HepG2 (cell line): Measurements from ENCODE around the gene CD6. TPM values are rescaled to one million over a fixed set of nuclear protein-coding genes. Genes with fewer than 3 reads are reported as not detected.
A peak's percentile ranks its signal among the peaks of the same experiment; 100 is the strongest.

ENCODE experiments used
- ATAC-seq: fragments of 200-7000 bp; cut with Tn5 transposase; 3 replicates; pipeline ENCODE4 v1.9.1; 2020; ENCODE audit warnings: mild to moderate bottlenecking, moderate library complexity
- BruUV-seq: library from RNA; stranded (reverse); fragments of 400-500 nt; replicated peaks from 2 replicates; lab custom pipeline; 2021; lab: Mats Ljungman, UMichigan
- CTCF ChIA-PET: fragments of 300-600 bp; formaldehyde crosslinking; extraction: SDS; loops from one replicate; lab custom pipeline; 2021; ENCODE audit warnings: low total read pairs, inconsistent platforms, low intra/inter-chr PET ratio; lab: Yijun Ruan, JAX
- POLR2A ChIA-PET: fragments of 350-600 bp; sonication (Branson Sonifier 250); formaldehyde crosslinking; loops from one replicate; lab custom pipeline; 2020; ENCODE audit warnings: antibody characterized with exemption, inconsistent platforms; lab: Yijun Ruan, JAX
- DNase-seq: peaks from one replicate; pipeline ENCODE4 v3.0.0-alpha.2; 2015; ENCODE audit warnings: low spot score
- FAIRE-seq: peaks from 3 replicates; lab custom pipeline; 2011; peaks lifted over from hg19 to GRCh38; lab: Jason Lieb, UNC
- H2AFZ ChIP-seq: one replicate; pipeline ENCODE4 v1.6.1; 2011; ENCODE audit warnings: low read length, inconsistent platforms
- H3K27ac ChIP-seq: fragments of 300-600 bp; 3 replicates; pipeline ENCODE4 v1.8.0; 2011; ENCODE audit warnings: mixed run types, mild to moderate bottlenecking, mixed read lengths, low read length, inconsistent platforms; ENCODE audit not compliant: insufficient read depth; ENCODE audit errors: extremely low read length
- H3K27me3 ChIP-seq, 2 experiments: fragments of 200-600 bp in 1 of 2; 2 replicates in 1 of 2; 3 replicates in 1 of 2; pipeline versions ENCODE4 v1.6.0 to v1.8.0; 2011; ENCODE audit warnings: low read length in 2 of 2, mild to moderate bottlenecking in 2 of 2, moderate library complexity in 2 of 2, inconsistent platforms in 1 of 2; ENCODE audit not compliant: insufficient read depth in 2 of 2, control insufficient read depth in 1 of 2
- H3K36me3 ChIP-seq, 2 experiments: fragments of 200-600 bp in 1 of 2; replicated peaks in 1 of 2; 2 replicates in 1 of 2; 3 replicates in 1 of 2; pipeline versions ENCODE4 v1.5.1 to v1.8.0; 2011; ENCODE audit warnings: low read length in 2 of 2, inconsistent platforms in 1 of 2; ENCODE audit not compliant: insufficient read depth in 2 of 2, control insufficient read depth in 1 of 2
- H3K4me1 ChIP-seq: 2 replicates; pipeline ENCODE4 v1.5.1; 2012; ENCODE audit warnings: low read length, inconsistent platforms; ENCODE audit not compliant: insufficient read depth
- H3K4me2 ChIP-seq: 2 replicates; pipeline ENCODE4 v1.6.0; 2011; ENCODE audit warnings: low read depth, low read length, inconsistent platforms
- H3K4me3 ChIP-seq, 3 experiments: fragments of 200-600 bp in 1 of 3; sonication (generic), shearing (Covaris generic) in 1 of 3; replicated peaks in 1 of 3; 2 replicates each; pipeline ENCODE4 v1.5.1; 2011 to 2016; ENCODE audit warnings: low read length in 3 of 3, inconsistent platforms in 2 of 3, low read depth in 2 of 3, mild to moderate bottlenecking in 2 of 3, control low read depth in 1 of 3, mixed read lengths in 1 of 3; ENCODE audit not compliant: insufficient read depth in 1 of 3
- H3K79me2 ChIP-seq: one replicate; pipeline ENCODE4 v1.6.1; 2011; ENCODE audit warnings: low read length, inconsistent platforms; ENCODE audit not compliant: insufficient read depth
- H3K9ac ChIP-seq: 2 replicates; pipeline ENCODE4 v1.6.0; 2011; ENCODE audit warnings: mild to moderate bottlenecking, low read depth, low read length, inconsistent platforms; ENCODE audit not compliant: insufficient read depth
- H3K9me3 ChIP-seq: 2 replicates; pipeline ENCODE4 v1.5.1; 2012; ENCODE audit warnings: mild to moderate bottlenecking, low read length
- H4K20me1 ChIP-seq: 2 replicates; pipeline ENCODE4 v1.6.0; 2011; ENCODE audit warnings: inconsistent platforms, mild to moderate bottlenecking, low read length, moderate library complexity; ENCODE audit not compliant: insufficient read depth
- AGO2 ChIP-seq: fragments of 200-400 bp; formaldehyde crosslinking; optimal IDR thresholded peaks from 2 replicates; pipeline ENCODE3; 2017; ENCODE audit warnings: mild to moderate bottlenecking, low read depth, low read length, moderate library complexity
- MTA1 ChIP-seq: sonication (generic); formaldehyde crosslinking; IDR thresholded peaks from 2 replicates; pipeline ENCODE4 v1.4.0; 2020; ENCODE audit warnings: missing genetic modification reagents, mild to moderate bottlenecking, borderline replicate concordance
- RBFOX2 ChIP-seq: fragments of 200-400 bp; formaldehyde crosslinking; IDR thresholded peaks from 2 replicates; pipeline ENCODE4 v1.6.1; 2017; ENCODE audit warnings: low read depth, mild to moderate bottlenecking, low read length
- RCOR2 ChIP-seq: IDR thresholded peaks from 2 replicates; pipeline ENCODE4 v1.6.1; 2016; ENCODE audit warnings: missing biosample characterization, missing genetic modification reagents
- RFXANK ChIP-seq: IDR thresholded peaks from 2 replicates; pipeline ENCODE4 v1.6.1; 2016
- TCF7L2 ChIP-seq: IDR thresholded peaks from 2 replicates; pipeline ENCODE4 v1.6.1; 2011; ENCODE audit warnings: mild to moderate bottlenecking, low read depth, low read length, moderate library complexity
- U2AF1 ChIP-seq: fragments of 200-400 bp; formaldehyde crosslinking; optimal IDR thresholded peaks from 2 replicates; pipeline ENCODE3; 2017; ENCODE audit warnings: mild to moderate bottlenecking, low read depth, low read length
- ZKSCAN5 ChIP-seq: sonication (generic); formaldehyde crosslinking; IDR thresholded peaks from 2 replicates; pipeline ENCODE4 v1.5.1; 2020; ENCODE audit warnings: mild to moderate bottlenecking, missing genetic modification reagents
- ZNF232 ChIP-seq: sonication (generic); formaldehyde crosslinking; IDR thresholded peaks from 2 replicates; pipeline ENCODE4 v1.4.0; 2020; ENCODE audit warnings: missing genetic modification reagents, borderline replicate concordance
- ZNF510 ChIP-seq: sonication (generic); formaldehyde crosslinking; IDR thresholded peaks from 2 replicates; pipeline ENCODE4 v1.4.0; 2020; ENCODE audit warnings: low read depth, mild to moderate bottlenecking, missing genetic modification reagents
- ZNF550 ChIP-seq: sonication (generic); formaldehyde crosslinking; IDR thresholded peaks from 2 replicates; pipeline ENCODE4 v1.4.0; 2020; ENCODE audit warnings: mild to moderate bottlenecking, missing genetic modification reagents, borderline replicate concordance
- WGBS: methylation state at CpG from one replicate; pipeline ENCODE4 v1.1.6; 2017; ENCODE audit warnings: low lambda C conversion rate; 5-methylcytosine and 5-hydroxymethylcytosine counted together
- in situ Hi-C: cut with HindIII; loops from 2 replicates; pipeline ENCODE4 v1.10.0; 2017; ENCODE audit warnings: low pct_unique_long_range_greater_than_20kb; ENCODE audit not compliant: extremely low pct_ligation_motif_present
- intact Hi-C: fragments of 100-400 bp; cut with micrococcal nuclease; formaldehyde crosslinking; loops from one replicate; pipeline ENCODE4 v1.10.0; 2022; ENCODE audit not compliant: unreplicated experiment
- polyA plus RNA-seq, 8 experiments: library from polyadenylated mRNA; depleted of rRNA in 3 of 8; stranded (reverse) in 7 of 8; unstranded in 1 of 8; fragments of >200 nt; fragmentation: Illumina TruSeq in 4 of 8; extraction: Trizol in 4 of 8; gene quantifications; 2 replicates each; pipeline versions ENCODE4 v1.2.1 to v1.2.3, GENCODE V29; 2011 to 2016; ENCODE audit warnings: low read depth in 4 of 8, missing spikeins in 1 of 8, mixed read lengths in 1 of 8; ENCODE audit not compliant: insufficient read depth in 1 of 8
- total RNA-seq, 5 experiments: library from RNA; depleted of rRNA; stranded (reverse); fragments of >200 nt; fragmentation: Illumina TruSeq; extraction: Trizol; gene quantifications; 2 replicates each; pipeline ENCODE4 v1.2.3, GENCODE V29; 2016; ENCODE audit warnings: low read depth in 1 of 5
- TF ChIP-seq, protein P1 (sequence below): sonication (generic); formaldehyde crosslinking; IDR thresholded peaks from 2 replicates; pipeline ENCODE4 v1.4.0; 2020; ENCODE audit warnings: mild to moderate bottlenecking, missing genetic modification reagents
- TF ChIP-seq, protein P2 (sequence below): IDR thresholded peaks from 2 replicates; pipeline ENCODE4 v1.6.1; 2012; ENCODE audit warnings: low read length, improper control_type of control experiment
- TF ChIP-seq, protein P3 (sequence below): sonication (generic); formaldehyde crosslinking; IDR thresholded peaks from 2 replicates; pipeline ENCODE4 v1.9.0; 2021; ENCODE audit warnings: missing genetic modification reagents, mild to moderate bottlenecking, borderline replicate concordance

CD6 gene
- total and polyA plus RNA-seq, 2 of the 13 experiments (the other 11 are each of a cell fraction or from before 2014, with no cell fraction given) = not detected

DNA sequence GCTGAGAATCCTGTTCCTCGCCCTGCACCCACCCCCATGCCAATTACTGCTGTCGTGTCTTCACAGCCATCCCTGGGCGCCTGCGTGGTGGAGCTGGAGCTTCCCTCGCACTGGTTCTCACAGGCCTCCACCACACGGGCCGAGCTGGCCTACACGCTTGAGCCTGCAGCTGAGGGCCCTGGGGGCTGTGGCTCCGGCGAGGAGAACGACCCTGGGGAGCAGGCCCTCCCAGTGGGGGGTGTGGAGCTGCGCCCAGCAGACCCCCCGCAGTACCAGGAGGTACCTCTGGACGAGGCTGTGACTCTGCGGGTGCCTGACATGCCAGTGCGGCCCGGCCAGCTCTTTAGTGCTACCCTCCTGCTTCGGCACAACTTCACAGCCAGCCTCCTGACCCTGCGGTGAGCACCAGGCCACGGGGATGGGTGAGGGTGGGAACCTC lies 42.9 kb upstream of the CD6 start:
- POLR2A ChIA-PET = no interaction called here
- H3K9ac ChIP-seq = no peak overlapping the region

DNA sequence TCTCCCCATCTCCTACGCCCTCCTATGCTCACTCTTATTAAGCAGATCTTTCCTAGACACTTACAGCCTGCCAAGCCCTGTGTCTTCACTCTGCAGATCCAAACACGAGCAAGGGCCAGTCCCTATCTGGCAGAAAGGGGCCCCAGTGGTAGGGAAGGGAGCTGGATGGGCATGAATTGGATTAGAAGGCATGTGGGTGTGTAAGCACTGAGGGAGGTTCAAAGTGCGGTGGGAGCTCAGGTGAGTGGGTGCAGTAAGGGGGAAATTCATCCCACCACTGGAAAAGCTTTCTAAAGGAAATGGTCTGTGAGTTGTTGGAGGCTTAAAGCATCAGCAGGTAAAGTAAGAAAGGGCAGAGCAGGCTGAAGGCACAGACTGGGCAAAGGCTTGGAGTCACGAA lies 41.7 kb upstream of the CD6 start:
- CTCF ChIA-PET = no interaction called here
- no peaks in the 10 kb centered on the region for H3K79me2 ChIP-seq
- no TSS peak for BruUV-seq
- TF ChIP-seq ZNF510 = no peak
- no peak for TF ChIP-seq ZKSCAN5
- TF ChIP-seq, protein P1, sequence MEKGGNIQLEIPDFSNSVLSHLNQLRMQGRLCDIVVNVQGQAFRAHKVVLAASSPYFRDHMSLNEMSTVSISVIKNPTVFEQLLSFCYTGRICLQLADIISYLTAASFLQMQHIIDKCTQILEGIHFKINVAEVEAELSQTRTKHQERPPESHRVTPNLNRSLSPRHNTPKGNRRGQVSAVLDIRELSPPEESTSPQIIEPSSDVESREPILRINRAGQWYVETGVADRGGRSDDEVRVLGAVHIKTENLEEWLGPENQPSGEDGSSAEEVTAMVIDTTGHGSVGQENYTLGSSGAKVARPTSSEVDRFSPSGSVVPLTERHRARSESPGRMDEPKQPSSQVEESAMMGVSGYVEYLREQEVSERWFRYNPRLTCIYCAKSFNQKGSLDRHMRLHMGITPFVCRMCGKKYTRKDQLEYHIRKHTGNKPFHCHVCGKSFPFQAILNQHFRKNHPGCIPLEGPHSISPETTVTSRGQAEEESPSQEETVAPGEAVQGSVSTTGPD (CRISPR knock-in tag) = no peak
- TF ChIP-seq RCOR2 (CRISPR knock-in tag) = no peak
- TF ChIP-seq ZNF232 = no peak
- TF ChIP-seq TCF7L2 = no peak
- no peak for TF ChIP-seq U2AF1
- TF ChIP-seq, protein P2, sequence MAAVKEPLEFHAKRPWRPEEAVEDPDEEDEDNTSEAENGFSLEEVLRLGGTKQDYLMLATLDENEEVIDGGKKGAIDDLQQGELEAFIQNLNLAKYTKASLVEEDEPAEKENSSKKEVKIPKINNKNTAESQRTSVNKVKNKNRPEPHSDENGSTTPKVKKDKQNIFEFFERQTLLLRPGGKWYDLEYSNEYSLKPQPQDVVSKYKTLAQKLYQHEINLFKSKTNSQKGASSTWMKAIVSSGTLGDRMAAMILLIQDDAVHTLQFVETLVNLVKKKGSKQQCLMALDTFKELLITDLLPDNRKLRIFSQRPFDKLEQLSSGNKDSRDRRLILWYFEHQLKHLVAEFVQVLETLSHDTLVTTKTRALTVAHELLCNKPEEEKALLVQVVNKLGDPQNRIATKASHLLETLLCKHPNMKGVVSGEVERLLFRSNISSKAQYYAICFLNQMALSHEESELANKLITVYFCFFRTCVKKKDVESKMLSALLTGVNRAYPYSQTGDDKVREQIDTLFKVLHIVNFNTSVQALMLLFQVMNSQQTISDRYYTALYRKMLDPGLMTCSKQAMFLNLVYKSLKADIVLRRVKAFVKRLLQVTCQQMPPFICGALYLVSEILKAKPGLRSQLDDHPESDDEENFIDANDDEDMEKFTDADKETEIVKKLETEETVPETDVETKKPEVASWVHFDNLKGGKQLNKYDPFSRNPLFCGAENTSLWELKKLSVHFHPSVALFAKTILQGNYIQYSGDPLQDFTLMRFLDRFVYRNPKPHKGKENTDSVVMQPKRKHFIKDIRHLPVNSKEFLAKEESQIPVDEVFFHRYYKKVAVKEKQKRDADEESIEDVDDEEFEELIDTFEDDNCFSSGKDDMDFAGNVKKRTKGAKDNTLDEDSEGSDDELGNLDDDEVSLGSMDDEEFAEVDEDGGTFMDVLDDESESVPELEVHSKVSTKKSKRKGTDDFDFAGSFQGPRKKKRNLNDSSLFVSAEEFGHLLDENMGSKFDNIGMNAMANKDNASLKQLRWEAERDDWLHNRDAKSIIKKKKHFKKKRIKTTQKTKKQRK = no peak
- no peak for TF ChIP-seq ZNF550 (CRISPR knock-in tag)
- TF ChIP-seq, protein P3, sequence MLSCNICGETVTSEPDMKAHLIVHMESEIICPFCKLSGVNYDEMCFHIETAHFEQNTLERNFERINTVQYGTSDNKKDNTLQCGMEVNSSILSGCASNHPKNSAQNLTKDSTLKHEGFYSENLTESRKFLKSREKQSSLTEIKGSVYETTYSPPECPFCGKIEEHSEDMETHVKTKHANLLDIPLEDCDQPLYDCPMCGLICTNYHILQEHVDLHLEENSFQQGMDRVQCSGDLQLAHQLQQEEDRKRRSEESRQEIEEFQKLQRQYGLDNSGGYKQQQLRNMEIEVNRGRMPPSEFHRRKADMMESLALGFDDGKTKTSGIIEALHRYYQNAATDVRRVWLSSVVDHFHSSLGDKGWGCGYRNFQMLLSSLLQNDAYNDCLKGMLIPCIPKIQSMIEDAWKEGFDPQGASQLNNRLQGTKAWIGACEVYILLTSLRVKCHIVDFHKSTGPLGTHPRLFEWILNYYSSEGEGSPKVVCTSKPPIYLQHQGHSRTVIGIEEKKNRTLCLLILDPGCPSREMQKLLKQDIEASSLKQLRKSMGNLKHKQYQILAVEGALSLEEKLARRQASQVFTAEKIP (CRISPR knock-in tag) = no peak
- no peak for TF ChIP-seq RFXANK (CRISPR knock-in tag)

More for the DNA sequence above, 42.9 kb upstream of the CD6 start:
- H3K27me3 ChIP-seq = no peaks in the 10 kb centered on the region
- intact Hi-C loops = no loop called here
- FAIRE-seq = no peak
- no peak for DNase-seq
- CTCF ChIA-PET = no interaction called here
- no peaks in the 10 kb centered on the region for H3K79me2 ChIP-seq
- no TSS peak for BruUV-seq
- ATAC-seq = no peak
- TF ChIP-seq RBFOX2 (0 out of 2 replicates have a peak, but pooled peaks have one; percentile 21), AGO2 (peak; percentile 30), MTA1 (no peak)
- TF ChIP-seq, all 625 proteins: peak for 2
- Histone ChIP-seq H3K27ac (no peak overlapping the region), H3K4me3 (no peak overlapping the region), H3K36me3 (peaks cover 3 to 4% of the 10 kb centered on the region in 2 experiments; a peak in 3 of 5 replicates), H3K9me3 (no peaks in the 10 kb centered on the region), H4K20me1 (no peaks in the 10 kb centered on the region), H3K4me2 (no peak overlapping the region), H2AFZ (no peak overlapping the region), H3K4me1 (peaks cover 28% of the 10 kb centered on the region)
- 97% methylated on average over 7 of the region's 20 CpGs for WGBS
- in situ Hi-C loops = no loop called here

More for the DNA sequence above, 41.7 kb upstream of the CD6 start:
- intact Hi-C loops (no loop called here), in situ Hi-C loops (no loop called here)
- FAIRE-seq (no peak), ATAC-seq (peak; percentile 26; the same call in 2 of the 3 replicates), DNase-seq (no peak)
- Histone ChIP-seq H4K20me1 (no peaks in the 10 kb centered on the region), H3K36me3 (peaks cover 3 to 4% of the 10 kb centered on the region in 2 experiments; a peak in 3 of 5 replicates), H3K4me3 (no peak overlapping the region), H2AFZ (no peak overlapping the region), H3K9me3 (no peaks in the 10 kb centered on the region), H3K9ac (no peak overlapping the region), H3K27me3 (no peaks in the 10 kb centered on the region), H3K4me2 (no peak overlapping the region), H3K27ac (no peak overlapping the region), H3K4me1 (peaks cover 23% of the 10 kb centered on the region)
- WGBS = 82% methylated on average over 4 of the region's 4 CpGs
- POLR2A ChIA-PET = interaction anchor here (0.6 to 0.7 kb wide), 2 partner anchors 9 to 10 kb away, joined by 3 read pairs; no protein-coding TSS in a partner anchor
